SKM-1 treated with dmso at 0.1 percent for 144 hours (cell line): ENCODE data around the gene CCDC82.

ENCODE experiments used
- DNase-seq: peaks from one replicate; lab custom pipeline; 2025; ENCODE audit not compliant: unreplicated experiment; lab: John Stamatoyannopoulos, UW

The CCDC82 gene

GRCh38 chr11:96329855-96330510, 59.7 kb downstream of the CCDC82 start:
- no peak for DNase-seq

GRCh38 chr11:96329419-96329818, 60.3 kb downstream of the CCDC82 start:
- DNase-seq, result no peak

DNA sequence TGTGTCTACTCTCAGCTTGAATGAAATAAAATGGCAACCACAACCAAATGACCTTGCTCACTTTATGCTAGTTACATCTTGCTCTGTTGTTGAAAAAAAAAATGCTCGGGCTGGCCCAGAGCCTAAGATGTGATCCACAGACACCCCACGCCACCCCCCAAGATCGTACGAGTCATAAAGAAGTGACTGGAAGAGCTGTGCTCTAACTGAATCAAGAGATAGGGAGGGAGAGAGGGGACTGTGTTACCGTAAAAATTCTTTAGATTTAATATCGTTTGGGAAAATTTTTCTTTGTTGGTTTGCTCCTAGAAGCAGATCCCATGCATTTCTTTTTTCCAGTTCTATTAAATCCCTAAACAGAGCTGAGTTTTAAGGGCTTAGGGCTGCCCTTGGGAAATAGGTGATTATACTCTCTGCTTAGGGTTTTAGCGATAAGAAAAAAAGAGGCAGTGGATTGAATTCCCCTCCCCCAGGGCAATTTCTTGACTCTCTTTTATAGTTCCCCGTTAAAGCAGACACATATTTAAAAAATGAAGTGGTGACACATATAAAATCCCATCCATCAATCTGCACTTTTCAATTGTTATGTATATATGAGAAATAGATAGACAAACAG, 61.2 kb downstream of the CCDC82 start:
- no peak for DNase-seq

- DNase-seq, result no peak
These were observed 62.8 kb downstream of the CCDC82 start for GRCh38 chr11:96326959-96327358.

- no peak for DNase-seq
These were observed 64.8 kb downstream of the CCDC82 start for GRCh38 chr11:96324912-96325311.

DNA sequence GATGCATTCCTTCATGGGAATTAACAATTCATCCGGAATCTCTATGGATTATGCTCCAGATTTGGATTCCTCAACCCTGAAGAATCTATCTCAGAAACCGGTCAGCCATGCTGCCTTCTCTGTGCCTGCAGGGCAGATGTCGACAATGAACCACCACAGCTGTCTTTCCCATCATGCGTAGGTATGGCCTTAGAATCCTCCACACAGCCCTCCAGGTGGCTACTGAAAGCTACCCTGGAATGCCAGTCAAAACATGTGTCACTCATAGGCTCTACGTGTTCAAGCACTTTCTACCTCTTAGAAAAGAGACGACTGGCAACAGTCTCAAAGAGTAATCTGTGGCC, 66.1 kb downstream of the CCDC82 start:
- DNase-seq, result no peak

DNA sequence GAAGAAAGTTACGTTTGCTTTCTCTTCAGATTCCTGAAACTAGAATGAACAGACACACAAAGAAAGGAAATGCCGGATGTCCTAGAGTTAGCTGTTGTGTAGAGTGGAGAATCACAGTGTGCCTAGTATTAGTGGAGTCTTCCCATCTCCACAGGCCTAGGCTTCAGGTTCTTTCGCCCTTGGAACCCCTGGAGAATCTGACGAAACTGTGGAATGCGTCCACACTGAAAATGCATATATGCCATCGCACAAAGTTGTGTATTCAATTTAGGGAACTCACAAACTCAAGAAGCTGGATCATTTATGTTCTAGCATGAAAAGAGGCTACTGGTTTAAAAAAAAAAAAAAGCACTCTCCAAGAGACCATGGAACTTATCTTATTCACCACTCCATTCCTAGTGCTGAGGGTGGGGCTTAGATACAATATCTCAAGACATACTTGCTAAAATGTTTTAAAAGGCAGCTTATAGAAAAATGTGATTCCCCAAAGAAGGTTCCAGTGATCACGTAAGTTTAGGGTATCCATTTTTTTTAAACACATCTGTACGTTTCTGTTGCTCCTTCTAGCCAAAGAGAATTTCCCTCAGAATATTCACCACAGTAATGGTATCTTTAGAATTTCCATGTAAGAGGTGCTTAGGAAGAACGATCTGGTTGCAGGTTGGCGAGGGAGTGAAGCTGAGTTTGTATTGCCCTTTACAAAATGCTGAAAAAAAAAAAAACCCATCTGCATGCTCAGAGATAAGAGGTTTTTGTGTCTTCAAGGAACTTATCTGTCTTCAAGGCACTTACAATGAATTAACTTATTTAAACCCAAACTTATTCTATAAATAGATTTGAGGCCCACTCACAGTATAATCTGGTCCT, 66.7 kb downstream of the CCDC82 start:
- DNase-seq, result no peak

DNA sequence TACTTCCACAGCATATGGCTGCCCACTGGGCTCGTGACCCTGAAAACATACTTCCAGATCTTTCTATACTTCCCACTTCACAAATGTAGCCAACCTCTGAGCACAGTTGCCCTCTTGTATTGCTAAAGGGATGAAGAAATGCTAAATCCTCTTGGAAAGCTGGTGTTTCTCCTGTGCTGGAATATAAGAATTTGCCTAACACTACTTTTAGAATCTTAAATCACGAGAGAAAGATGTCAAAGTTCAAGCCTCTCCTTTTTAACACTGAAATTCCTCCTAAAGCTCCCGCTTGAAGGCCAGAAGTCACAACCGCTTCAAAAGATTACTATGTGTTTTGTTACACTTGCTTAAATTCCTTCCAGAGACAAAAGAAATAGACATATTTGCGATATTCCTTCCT, 68.6 kb downstream of the CCDC82 start:
- no peak for DNase-seq

GRCh38 chr11:96319898-96320656, 69.6 kb downstream of the CCDC82 start:
- DNase-seq, result no peak

GRCh38 chr11:96318850-96319249, 70.9 kb downstream of the CCDC82 start:
- DNase-seq, result no peak

- DNase-seq, result no peak
These were observed 71.3 kb downstream of the CCDC82 start for GRCh38 chr11:96318399-96318798.

- no peak for DNase-seq
These were observed 71.7 kb downstream of the CCDC82 start for GRCh38 chr11:96317985-96318384.

- no peak for DNase-seq
These were observed 72.1 kb downstream of the CCDC82 start for GRCh38 chr11:96317571-96317970.

GRCh38 chr11:96316869-96317268, 72.8 kb downstream of the CCDC82 start:
- DNase-seq, result no peak

DNA sequence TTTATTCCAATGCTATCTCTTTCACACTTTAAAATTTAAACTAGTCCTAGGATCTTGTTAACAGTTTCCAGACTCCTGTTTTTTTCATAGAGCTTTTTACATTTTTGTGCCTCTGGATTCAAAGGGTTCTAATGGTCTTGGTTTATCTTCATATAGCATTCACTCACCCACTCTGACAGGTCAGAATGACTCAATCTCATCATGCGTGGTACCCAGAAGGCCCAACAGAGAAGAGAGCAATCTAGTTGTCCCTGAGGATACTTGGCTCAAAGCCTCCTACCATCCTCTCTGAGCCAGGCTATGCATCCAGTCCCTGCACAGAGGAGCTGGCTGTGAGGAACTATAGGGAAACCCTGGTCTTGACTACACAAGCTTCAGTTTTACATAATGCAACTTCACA, 74.2 kb downstream of the CCDC82 start:
- no peak for DNase-seq

DNA sequence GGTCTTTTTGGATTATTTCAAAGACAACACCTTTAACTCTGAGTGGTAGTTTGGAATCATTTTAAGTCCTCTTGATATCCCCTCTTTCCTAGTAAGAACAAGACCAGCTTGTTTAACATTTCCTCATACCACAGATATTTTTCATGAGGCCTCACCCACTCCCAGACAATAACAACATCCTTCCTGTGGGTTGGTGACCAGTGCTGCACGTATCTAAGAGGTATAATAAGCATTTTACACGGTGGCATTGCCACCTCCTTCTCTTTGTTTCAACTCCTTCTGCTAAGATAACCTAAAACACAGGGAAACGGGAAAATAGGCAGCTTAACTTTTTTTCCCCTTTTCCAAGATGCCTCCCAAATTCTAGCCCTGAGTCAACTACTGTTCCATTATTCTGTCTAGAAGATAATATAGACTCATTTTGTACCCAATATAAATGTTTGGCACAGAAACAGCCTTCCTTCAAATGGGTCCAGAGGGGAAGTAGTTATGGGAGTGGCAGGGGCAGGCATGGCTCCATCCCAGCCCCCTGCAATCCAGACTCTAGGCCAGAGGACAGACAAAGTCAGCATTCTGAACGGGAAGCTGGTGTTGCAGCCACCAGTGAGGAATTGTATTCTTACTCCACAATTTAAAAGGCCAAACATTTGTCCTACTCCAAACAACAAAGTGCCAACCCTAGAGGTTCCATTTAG, 75.2 kb downstream of the CCDC82 start:
- no peak for DNase-seq

- DNase-seq, result no peak
These were observed 76.5 kb downstream of the CCDC82 start for GRCh38 chr11:96313163-96313562.

DNA sequence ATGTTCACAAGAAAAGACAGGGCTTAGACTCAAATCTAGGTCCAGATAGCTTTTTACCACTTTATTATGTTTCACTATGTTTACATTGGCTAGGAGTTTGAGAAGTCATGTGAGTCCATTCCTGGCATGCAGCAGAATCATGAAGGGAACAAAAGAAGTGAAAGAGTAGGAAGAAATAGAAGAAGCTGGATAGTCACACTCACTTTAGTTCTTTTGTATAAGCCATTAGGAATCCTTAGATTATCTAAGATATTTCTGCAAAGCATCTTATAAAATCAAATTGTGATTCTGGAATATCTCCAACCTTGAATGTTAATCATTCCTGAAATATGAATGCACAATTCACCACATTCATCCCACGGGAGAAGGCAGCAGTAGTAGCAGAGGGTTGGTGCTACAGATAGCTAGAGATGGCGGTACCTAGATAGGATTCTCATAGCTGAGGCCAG, 78.6 kb downstream of the CCDC82 start:
- DNase-seq, result no peak

- no peak for DNase-seq
These were observed 79.5 kb downstream of the CCDC82 start for GRCh38 chr11:96310236-96310635.

DNA sequence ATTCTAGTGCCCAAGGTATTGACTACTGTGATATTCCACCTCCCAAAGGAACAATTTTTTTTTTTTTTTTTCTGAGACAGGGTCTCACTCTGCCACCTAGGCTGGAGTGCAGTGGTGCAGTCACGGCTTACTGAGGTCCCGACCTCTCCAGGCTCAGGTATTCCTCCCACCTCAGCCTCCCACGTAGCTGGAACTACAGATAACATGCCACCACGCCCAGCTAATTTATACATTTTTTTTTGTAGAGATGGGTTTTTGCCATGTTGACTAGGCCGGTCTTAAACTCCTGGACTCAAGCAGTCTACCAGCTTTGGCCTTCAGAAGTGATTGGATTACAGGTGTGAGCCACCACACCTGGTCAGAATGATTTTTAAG, 80.1 kb downstream of the CCDC82 start:
- DNase-seq, result no peak
